Endothelial cell of umbilical vein (primary cell): ENCODE measurements around the gene UBN2. TPM values are rescaled to one million over a fixed set of nuclear protein-coding genes. Genes with fewer than 3 reads are reported as not detected.

Source experiments
- BruUV-seq: library from RNA; stranded (reverse); fragments of 400-500 nt; replicated peaks from 2 replicates; lab custom pipeline; 2021; lab: Mats Ljungman, UMichigan
- CTCF ChIA-PET: fragments of 300-600, 350-600 bp; sonication (Branson Sonifier 250); formaldehyde crosslinking; loops from one replicate; lab custom pipeline; 2021; ENCODE audit warnings: antibody characterized with exemption, inconsistent platforms; lab: Charles Lee
- POLR2A ChIA-PET: fragments of 300-600, 350-600 bp; sonication (Branson Sonifier 250); formaldehyde crosslinking; loops from one replicate; lab custom pipeline; 2021; ENCODE audit warnings: antibody characterized with exemption, inconsistent platforms; lab: Charles Lee
- DNase-seq: peaks from one replicate; pipeline ENCODE4 v3.0.0-alpha.2; 2011; ENCODE audit warnings: low read depth, low spot score
- FAIRE-seq: peaks from 2 replicates; lab custom pipeline; 2011; peaks lifted over from hg19 to GRCh38; lab: Jason Lieb, UNC
- H2AFZ ChIP-seq: 2 replicates; pipeline ENCODE4 v1.6.0; 2012; ENCODE audit warnings: low read depth, low read length, control low read depth, inconsistent platforms
- H3K27ac ChIP-seq: 2 replicates; pipeline ENCODE4 v1.5.1; 2011; ENCODE audit warnings: low read depth, mild to moderate bottlenecking, control low read depth, low read length, moderate library complexity; ENCODE audit not compliant: insufficient read depth
- H3K27me3 ChIP-seq, 2 experiments: 2 replicates each; pipeline versions ENCODE4 v1.6.0 to v1.6.1; 2011; ENCODE audit warnings: low read length in 2 of 2, mixed read lengths in 1 of 2; ENCODE audit not compliant: control insufficient read depth in 2 of 2, insufficient read depth in 2 of 2
- H3K36me3 ChIP-seq, 2 experiments: 2 replicates in 1 of 2; 3 replicates in 1 of 2; pipeline ENCODE4 v1.5.1; 2011; ENCODE audit warnings: low read length in 2 of 2, mild to moderate bottlenecking in 1 of 2, moderate library complexity in 1 of 2; ENCODE audit not compliant: control insufficient read depth in 2 of 2, insufficient read depth in 2 of 2; ENCODE audit errors: extremely low read depth in 1 of 2
- H3K4me1 ChIP-seq: 3 replicates; pipeline ENCODE4 v1.5.1; 2011; ENCODE audit warnings: mild to moderate bottlenecking, low read length; ENCODE audit not compliant: control insufficient read depth, insufficient read depth; ENCODE audit errors: extremely low read depth
- H3K4me2 ChIP-seq: 2 replicates; pipeline ENCODE4 v1.6.1; 2011; ENCODE audit warnings: low read length, control low read depth, mixed read lengths; ENCODE audit not compliant: insufficient read depth
- H3K4me3 ChIP-seq, 3 experiments: fragments of 200-600 bp in 1 of 3; sonication (generic), shearing (Covaris generic) in 1 of 3; replicated peaks in 1 of 3; 2 replicates each; pipeline ENCODE4 v1.5.1; 2011 to 2016; ENCODE audit warnings: control low read depth in 3 of 3, low read length in 3 of 3, mild to moderate bottlenecking in 2 of 3, inconsistent platforms in 1 of 3, low read depth in 1 of 3, moderate library complexity in 1 of 3; ENCODE audit not compliant: insufficient read depth in 1 of 3
- H3K79me2 ChIP-seq: 2 replicates; pipeline ENCODE4 v1.6.0; 2012; ENCODE audit warnings: low read length, inconsistent platforms; ENCODE audit not compliant: control insufficient read depth, insufficient read depth
- H3K9ac ChIP-seq: replicated peaks from 2 replicates; pipeline ENCODE3; 2011; ENCODE audit warnings: low read length, control low read depth; ENCODE audit not compliant: insufficient read depth; ENCODE audit errors: extremely low read depth
- H3K9me1 ChIP-seq: replicated peaks from 3 replicates; pipeline ENCODE4 v1.6.0; 2011; ENCODE audit warnings: mild to moderate bottlenecking, low read length; ENCODE audit not compliant: control insufficient read depth, insufficient read depth; ENCODE audit errors: extremely low read depth
- H3K9me3 ChIP-seq: replicated peaks from 2 replicates; pipeline ENCODE4 v1.5.1; 2012; ENCODE audit warnings: low read length, inconsistent platforms; ENCODE audit not compliant: control insufficient read depth, insufficient read depth
- H4K20me1 ChIP-seq: replicated peaks from 2 replicates; pipeline ENCODE3; 2011; ENCODE audit warnings: mild to moderate bottlenecking, low read length; ENCODE audit not compliant: control insufficient read depth, insufficient read depth; ENCODE audit errors: extremely low read depth
- CTCF ChIP-seq, 2 donors: IDR thresholded peaks; 1 replicate in 1 of 2; 2 replicates in 1 of 2; pipeline ENCODE4 v1.5.1; 2011; ENCODE audit warnings: low read length in 2 of 2, mild to moderate bottlenecking in 2 of 2, moderate library complexity in 2 of 2, control low read depth in 1 of 2, inconsistent platforms in 1 of 2, low read depth in 1 of 2; ENCODE audit not compliant: insufficient read depth in 1 of 2; ENCODE audit errors: extremely low read depth in 1 of 2
- EZH2 ChIP-seq: IDR thresholded peaks from 2 replicates; pipeline ENCODE4 v1.6.1; 2012; ENCODE audit warnings: borderline replicate concordance, low read depth, mild to moderate bottlenecking, moderate library complexity, low read length, inconsistent platforms; ENCODE audit not compliant: severe bottlenecking
- GATA2 ChIP-seq: IDR thresholded peaks from 2 replicates; pipeline ENCODE4 v1.7.0; 2011; ENCODE audit warnings: low read depth, mild to moderate bottlenecking, moderate library complexity, mixed read lengths, low read length; ENCODE audit not compliant: insufficient read length, insufficient read depth
- JUN ChIP-seq: IDR thresholded peaks from 2 replicates; pipeline ENCODE4 v1.6.1; 2011; ENCODE audit warnings: borderline replicate concordance, low read depth; ENCODE audit not compliant: insufficient read length, insufficient read depth
- dilution Hi-C: fragments of 300-500 bp; cut with MboI; formaldehyde crosslinking; loops from one replicate; pipeline ENCODE4 v1.15.0; 2019; ENCODE audit warnings: low sequenced_read_pairs; ENCODE audit not compliant: extremely low pct_ligation_motif_present
- intact Hi-C: fragments of 100-400 bp; cut with micrococcal nuclease; formaldehyde crosslinking; loops from one replicate; pipeline ENCODE4 v1.10.0; 2022
- polyA plus RNA-seq, 4 experiments: library from polyadenylated mRNA; depleted of rRNA in 3 of 4; stranded (reverse) in 3 of 4; unstranded in 1 of 4; fragments of >200 nt; gene quantifications; 2 replicates each; pipeline versions ENCODE4 v1.2.1 to v1.2.3, GENCODE V29; 2011 to 2012; ENCODE audit warnings: missing spikeins in 1 of 4
- total RNA-seq: library from RNA; stranded (reverse); gene quantifications from 2 replicates; pipeline ENCODE4 v1.2.3, GENCODE V29; 2021

Gene UBN2
- total and polyA plus RNA-seq, 2 donors (not counting 3 experiments of a cell fraction or from before 2014, with no cell fraction given), result 2.2 to 14.2 TPM

DNA sequence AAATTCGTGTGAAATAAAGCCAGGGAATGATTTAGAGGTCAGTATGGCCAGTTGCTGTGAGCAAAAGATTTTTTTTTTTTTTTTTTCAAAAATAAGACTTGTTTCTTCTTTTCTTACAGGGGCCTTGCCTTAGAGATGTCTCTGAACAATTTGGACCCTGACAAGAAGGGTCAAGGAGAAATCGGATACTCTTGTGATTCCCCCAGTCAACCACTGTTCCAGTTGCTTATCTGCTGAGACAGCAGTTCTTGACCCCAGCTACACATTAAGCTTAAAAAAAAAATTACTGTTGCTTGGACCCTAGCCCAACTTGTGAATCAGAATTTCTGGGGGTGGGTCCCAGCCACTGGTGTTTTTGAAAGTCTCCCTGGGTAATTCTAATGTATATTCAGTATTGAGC lies 98.1 kb downstream of the UBN2 start:
- DNase-seq (no peak), FAIRE-seq (no peak)
- Histone ChIP-seq H3K9me1 (no peaks in the 10 kb centered on the region), H3K9ac (no peak overlapping the region), H3K79me2 (no peaks in the 10 kb centered on the region), H4K20me1 (no peaks in the 10 kb centered on the region), H3K27me3 (no peaks in the 10 kb centered on the region), H3K9me3 (no peaks in the 10 kb centered on the region), H3K27ac (no peak overlapping the region), H3K4me3 (no peak overlapping the region), H3K4me1 (no peaks in the 10 kb centered on the region), H3K36me3 (no peaks in the 10 kb centered on the region), H3K4me2 (no peak overlapping the region), H2AFZ (no peak overlapping the region)
- dilution Hi-C loops, result no loop called here
- intact Hi-C loops, result no loop called here
- POLR2A ChIA-PET, result no interaction called here
- BruUV-seq, result no TSS peak
- CTCF ChIA-PET, result interaction anchor here (0.9 to 2.1 kb wide), 2 partner anchors 8 to 11 kb away, joined by 4 to 8 read pairs; no protein-coding TSS in a partner anchor
- TF ChIP-seq EZH2 (no peak), CTCF (IDR thresholded peaks at IDR 0.05; ENCODE audit: extremely low read depth in 1 of 2, insufficient read depth in 1 of 2, low read depth in 1 of 2, low read length in 2 of 2) (no peak), GATA2 (no peak), JUN (no peak)
